ENCODE measurements around the gene ZNF775.

The ZNF775 gene

GRCh38 chr7:150408393-150409299 is 29.5 kb downstream of the ZNF775 start:
- Histone ChIP-seq H3K4me3 (ENCODE audit: extremely low read depth, insufficient read depth, low read length, poor library complexity, severe bottlenecking) (no peak overlapping the region), H3K27ac (ENCODE audit: low read depth, low read length, severe bottlenecking) (no peak overlapping the region), H3K4me1 (ENCODE audit: control insufficient read depth, insufficient read depth, low read length, poor library complexity, severe bottlenecking) (peaks cover 9% of the 10 kb centered on the region), H3K36me3 (ENCODE audit: control insufficient read depth, insufficient read depth, low read length) (peaks cover 6% of the 10 kb centered on the region), H3K9me3 (ENCODE audit: control insufficient read depth, low read length) (no peaks in the 10 kb centered on the region)
- 95 to 96% methylated on average over 14 to 18 of the region's 22 CpGs for WGBS, 2 experiments (ENCODE audit: insufficient coverage in 2 of 2)

GRCh38 chr7:150409300-150410030 is 30.3 kb downstream of the ZNF775 start:
- H3K9me3 ChIP-seq (ENCODE audit: control insufficient read depth, low read length), result no peaks in the 10 kb centered on the region
- no peak overlapping the region for H3K4me3 ChIP-seq (ENCODE audit: extremely low read depth, insufficient read depth, low read length, poor library complexity, severe bottlenecking)
- H3K27ac ChIP-seq (ENCODE audit: low read depth, low read length, severe bottlenecking), result no peak overlapping the region
- H3K36me3 ChIP-seq (ENCODE audit: control insufficient read depth, insufficient read depth, low read length), result peaks cover 6% of the 10 kb centered on the region
- 89 to 92% methylated on average over 9 of the region's 10 CpGs for WGBS, 2 experiments (ENCODE audit: insufficient coverage in 2 of 2)
- H3K4me1 ChIP-seq (ENCODE audit: control insufficient read depth, insufficient read depth, low read length, poor library complexity, severe bottlenecking), result peaks cover under 1% of the 10 kb centered on the region

GRCh38 chr7:150410131-150410530 is 31.0 kb downstream of the ZNF775 start:
- H3K27ac ChIP-seq (ENCODE audit: low read depth, low read length, severe bottlenecking), result no peak overlapping the region
- WGBS, 2 experiments (ENCODE audit: insufficient coverage in 2 of 2), result 93 to 97% methylated on average over 7 of the region's 7 CpGs
- peaks cover 6% of the 10 kb centered on the region for H3K36me3 ChIP-seq (ENCODE audit: control insufficient read depth, insufficient read depth, low read length)
- H3K4me3 ChIP-seq (ENCODE audit: extremely low read depth, insufficient read depth, low read length, poor library complexity, severe bottlenecking), result no peak overlapping the region
- H3K9me3 ChIP-seq (ENCODE audit: control insufficient read depth, low read length), result no peaks in the 10 kb centered on the region
- no peaks in the 10 kb centered on the region for H3K4me1 ChIP-seq (ENCODE audit: control insufficient read depth, insufficient read depth, low read length, poor library complexity, severe bottlenecking)

GRCh38 chr7:150410680-150411346 is 31.7 kb downstream of the ZNF775 start:
- Histone ChIP-seq H3K36me3 (ENCODE audit: control insufficient read depth, insufficient read depth, low read length) (peaks cover 6% of the 10 kb centered on the region), H3K9me3 (ENCODE audit: control insufficient read depth, low read length) (no peaks in the 10 kb centered on the region), H3K4me3 (ENCODE audit: extremely low read depth, insufficient read depth, low read length, poor library complexity, severe bottlenecking) (no peak overlapping the region), H3K27ac (ENCODE audit: low read depth, low read length, severe bottlenecking) (peak overlapping the region; percentile 45), H3K4me1 (ENCODE audit: control insufficient read depth, insufficient read depth, low read length, poor library complexity, severe bottlenecking) (no peaks in the 10 kb centered on the region)
- 87 to 90% methylated on average over 8 to 10 of the region's 10 CpGs for WGBS, 2 experiments (ENCODE audit: insufficient coverage in 2 of 2)

GRCh38 chr7:150411606-150412005 is 32.5 kb downstream of the ZNF775 start:
- H3K4me1 ChIP-seq (ENCODE audit: control insufficient read depth, insufficient read depth, low read length, poor library complexity, severe bottlenecking), result no peaks in the 10 kb centered on the region
- H3K36me3 ChIP-seq (ENCODE audit: control insufficient read depth, insufficient read depth, low read length), result peaks cover 6% of the 10 kb centered on the region
- H3K9me3 ChIP-seq (ENCODE audit: control insufficient read depth, low read length), result no peaks in the 10 kb centered on the region
- WGBS, 2 experiments (ENCODE audit: insufficient coverage in 2 of 2), result 84 to 91% methylated on average over 9 to 10 of the region's 11 CpGs
- no peak overlapping the region for H3K27ac ChIP-seq (ENCODE audit: low read depth, low read length, severe bottlenecking)
- no peak overlapping the region for H3K4me3 ChIP-seq (ENCODE audit: extremely low read depth, insufficient read depth, low read length, poor library complexity, severe bottlenecking)

- no peaks in the 10 kb centered on the region for H3K4me1 ChIP-seq (ENCODE audit: control insufficient read depth, insufficient read depth, low read length, poor library complexity, severe bottlenecking)
- peaks cover 6% of the 10 kb centered on the region for H3K36me3 ChIP-seq (ENCODE audit: control insufficient read depth, insufficient read depth, low read length)
- H3K27ac ChIP-seq (ENCODE audit: low read depth, low read length, severe bottlenecking), result no peak overlapping the region
- H3K9me3 ChIP-seq (ENCODE audit: control insufficient read depth, low read length), result no peaks in the 10 kb centered on the region
- no peak overlapping the region for H3K4me3 ChIP-seq (ENCODE audit: extremely low read depth, insufficient read depth, low read length, poor library complexity, severe bottlenecking)
- 91 to 96% methylated on average over 9 to 11 of the region's 11 CpGs for WGBS, 2 experiments (ENCODE audit: insufficient coverage in 2 of 2)
Measured at GRCh38 chr7:150412016-150412415, 32.9 kb downstream of the ZNF775 start.

- no peak overlapping the region for H3K27ac ChIP-seq (ENCODE audit: low read depth, low read length, severe bottlenecking)
Measured at GRCh38 chr7:150412518-150413488, 33.7 kb downstream of the ZNF775 start.

GRCh38 chr7:150413640-150414081 is 34.5 kb downstream of the ZNF775 start:
- Histone ChIP-seq H3K27ac (ENCODE audit: low read depth, low read length, severe bottlenecking) (no peak overlapping the region), H3K4me1 (ENCODE audit: control insufficient read depth, insufficient read depth, low read length, poor library complexity, severe bottlenecking) (no peaks in the 10 kb centered on the region), H3K36me3 (ENCODE audit: control insufficient read depth, insufficient read depth, low read length) (peaks cover 6% of the 10 kb centered on the region), H3K9me3 (ENCODE audit: control insufficient read depth, low read length) (no peaks in the 10 kb centered on the region), H3K4me3 (ENCODE audit: extremely low read depth, insufficient read depth, low read length, poor library complexity, severe bottlenecking) (no peak overlapping the region)
- 90% methylated on average over 6 to 11 of the region's 11 CpGs for WGBS, 2 experiments (ENCODE audit: insufficient coverage in 2 of 2)

More at GRCh38 chr7:150412518-150413488, 33.7 kb downstream of the ZNF775 start:
- no peaks in the 10 kb centered on the region for H3K4me1 ChIP-seq (ENCODE audit: control insufficient read depth, insufficient read depth, low read length, poor library complexity, severe bottlenecking)
- H3K36me3 ChIP-seq (ENCODE audit: control insufficient read depth, insufficient read depth, low read length), result peaks cover 6% of the 10 kb centered on the region
- WGBS, 2 experiments (ENCODE audit: insufficient coverage in 2 of 2), result 84 to 86% methylated on average over 35 to 37 of the region's 37 CpGs
- no peaks in the 10 kb centered on the region for H3K9me3 ChIP-seq (ENCODE audit: control insufficient read depth, low read length)
- H3K4me3 ChIP-seq (ENCODE audit: extremely low read depth, insufficient read depth, low read length, poor library complexity, severe bottlenecking), result no peak overlapping the region

GRCh38 chr7:150415161-150416153 is 36.3 kb downstream of the ZNF775 start:
- Histone ChIP-seq H3K36me3 (ENCODE audit: control insufficient read depth, insufficient read depth, low read length) (peaks cover 1% of the 10 kb centered on the region), H3K4me3 (ENCODE audit: extremely low read depth, insufficient read depth, low read length, poor library complexity, severe bottlenecking) (no peak overlapping the region), H3K9me3 (ENCODE audit: control insufficient read depth, low read length) (no peaks in the 10 kb centered on the region), H3K27ac (ENCODE audit: low read depth, low read length, severe bottlenecking) (no peak overlapping the region), H3K4me1 (ENCODE audit: control insufficient read depth, insufficient read depth, low read length, poor library complexity, severe bottlenecking) (no peaks in the 10 kb centered on the region)
- 88 to 91% methylated on average over 17 to 18 of the region's 19 CpGs for WGBS, 2 experiments (ENCODE audit: insufficient coverage in 2 of 2)
